ENCODE data around the gene C12orf60. TPM values are rescaled to one million over a fixed set of nuclear protein-coding genes. Genes with fewer than 3 reads are reported as not detected.

C12orf60 gene
- total RNA-seq, 1 experiment from 2014 or later = 3.5 TPM

DNA sequence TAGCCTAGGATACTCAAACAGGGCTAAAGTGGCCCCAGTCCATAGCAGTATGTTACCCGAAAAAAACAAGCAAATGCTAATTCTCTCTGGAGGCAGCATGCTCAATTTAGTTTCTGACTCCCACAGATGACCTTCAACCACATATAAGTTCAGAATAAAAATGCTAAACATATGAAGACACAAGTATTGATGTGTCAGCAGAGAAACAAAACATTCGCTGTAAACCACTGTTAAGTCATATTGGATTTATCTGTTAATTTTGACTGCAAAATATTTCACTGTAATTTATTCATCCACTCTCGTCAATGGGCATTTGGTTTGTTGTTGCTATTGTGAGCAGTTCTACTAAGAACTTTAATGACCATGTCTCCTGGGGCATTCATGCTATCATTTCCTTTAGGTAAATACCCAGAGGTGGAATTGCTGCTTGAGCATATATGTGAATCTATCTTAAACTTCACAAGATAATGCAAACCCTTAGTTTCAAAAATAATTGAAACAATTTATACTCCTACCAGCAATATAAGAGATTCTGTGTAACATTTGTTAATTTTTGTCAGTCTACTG, 36.7 kb upstream of the C12orf60 start:
- ATAC-seq (no peak), DNase-seq (ENCODE audit: low read depth, low spot score) (no peak)
- Histone ChIP-seq H3K4me3 (replicated peaks in 1 of 2; ENCODE audit: low read depth in 1 of 2, low read length in 2 of 2) (no peak overlapping the region), H3K27me3 (ENCODE audit: insufficient read depth, low read length) (no peaks in the 10 kb centered on the region), H4K20me1 (ENCODE audit: insufficient read depth) (no peaks in the 10 kb centered on the region), H2AFZ (ENCODE audit: low read depth, low read length, poor library complexity, severe bottlenecking) (no peak overlapping the region), H3K4me2 (ENCODE audit: low read length) (no peak overlapping the region), H3K79me2 (ENCODE audit: insufficient read depth, low read length) (no peaks in the 10 kb centered on the region), H3K9ac (ENCODE audit: low read length) (no peak overlapping the region), H3K4me1 (ENCODE audit: control insufficient read depth in 1 of 2, insufficient read depth in 2 of 2, low read length in 2 of 2) (peaks cover 0 to 8% of the 10 kb centered on the region in 2 experiments; a peak in 2 of 4 replicates), H3K9me2 (ENCODE audit: insufficient read depth) (no peaks in the 10 kb centered on the region), H3K27ac (ENCODE audit: low read depth, low read length) (no peak overlapping the region), H3K9me3 (ENCODE audit: control insufficient read depth in 1 of 2, insufficient read depth in 1 of 2, low read depth in 1 of 2, low read length in 2 of 2) (no peaks in the 10 kb centered on the region), H3K36me3 (ENCODE audit: control insufficient read depth in 1 of 2, insufficient read depth in 2 of 2, low read length in 2 of 2) (no peaks in the 10 kb centered on the region)
- TF ChIP-seq SP1 (IDR thresholded peaks at IDR 0.05; ENCODE audit: low read depth) (no peak), SIN3A (IDR thresholded peaks at IDR 0.05; ENCODE audit: low read depth) (no peak), POLR2AphosphoS5 (IDR thresholded peaks at IDR 0.05; ENCODE audit: low read depth, low read length) (no peak), ZNF274 (IDR thresholded peaks at IDR 0.05; ENCODE audit: low read depth, low read length) (no peak), SRF (IDR thresholded peaks at IDR 0.05; ENCODE audit: low read depth) (no peak), EZH2 (IDR thresholded peaks at IDR 0.05) (no peak), CBX3 (IDR thresholded peaks at IDR 0.05; ENCODE audit: low read depth) (no peak), CEBPB (IDR thresholded peaks at IDR 0.05; ENCODE audit: low read depth) (no peak), ELF1 (IDR thresholded peaks at IDR 0.05; ENCODE audit: borderline replicate concordance, low read depth) (no peak), POLR2A (IDR thresholded peaks at IDR 0.05; ENCODE audit: borderline replicate concordance, extremely low read depth, insufficient read depth, insufficient read length) (no peak)
- TF ChIP-seq, protein P1, sequence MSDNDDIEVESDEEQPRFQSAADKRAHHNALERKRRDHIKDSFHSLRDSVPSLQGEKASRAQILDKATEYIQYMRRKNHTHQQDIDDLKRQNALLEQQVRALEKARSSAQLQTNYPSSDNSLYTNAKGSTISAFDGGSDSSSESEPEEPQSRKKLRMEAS (IDR thresholded peaks at IDR 0.05) = no peak
- TF ChIP-seq, protein P2, sequence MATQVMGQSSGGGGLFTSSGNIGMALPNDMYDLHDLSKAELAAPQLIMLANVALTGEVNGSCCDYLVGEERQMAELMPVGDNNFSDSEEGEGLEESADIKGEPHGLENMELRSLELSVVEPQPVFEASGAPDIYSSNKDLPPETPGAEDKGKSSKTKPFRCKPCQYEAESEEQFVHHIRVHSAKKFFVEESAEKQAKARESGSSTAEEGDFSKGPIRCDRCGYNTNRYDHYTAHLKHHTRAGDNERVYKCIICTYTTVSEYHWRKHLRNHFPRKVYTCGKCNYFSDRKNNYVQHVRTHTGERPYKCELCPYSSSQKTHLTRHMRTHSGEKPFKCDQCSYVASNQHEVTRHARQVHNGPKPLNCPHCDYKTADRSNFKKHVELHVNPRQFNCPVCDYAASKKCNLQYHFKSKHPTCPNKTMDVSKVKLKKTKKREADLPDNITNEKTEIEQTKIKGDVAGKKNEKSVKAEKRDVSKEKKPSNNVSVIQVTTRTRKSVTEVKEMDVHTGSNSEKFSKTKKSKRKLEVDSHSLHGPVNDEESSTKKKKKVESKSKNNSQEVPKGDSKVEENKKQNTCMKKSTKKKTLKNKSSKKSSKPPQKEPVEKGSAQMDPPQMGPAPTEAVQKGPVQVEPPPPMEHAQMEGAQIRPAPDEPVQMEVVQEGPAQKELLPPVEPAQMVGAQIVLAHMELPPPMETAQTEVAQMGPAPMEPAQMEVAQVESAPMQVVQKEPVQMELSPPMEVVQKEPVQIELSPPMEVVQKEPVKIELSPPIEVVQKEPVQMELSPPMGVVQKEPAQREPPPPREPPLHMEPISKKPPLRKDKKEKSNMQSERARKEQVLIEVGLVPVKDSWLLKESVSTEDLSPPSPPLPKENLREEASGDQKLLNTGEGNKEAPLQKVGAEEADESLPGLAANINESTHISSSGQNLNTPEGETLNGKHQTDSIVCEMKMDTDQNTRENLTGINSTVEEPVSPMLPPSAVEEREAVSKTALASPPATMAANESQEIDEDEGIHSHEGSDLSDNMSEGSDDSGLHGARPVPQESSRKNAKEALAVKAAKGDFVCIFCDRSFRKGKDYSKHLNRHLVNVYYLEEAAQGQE (IDR thresholded peaks at IDR 0.05; ENCODE audit: low read depth) = no peak
- TF ChIP-seq, protein P3, sequence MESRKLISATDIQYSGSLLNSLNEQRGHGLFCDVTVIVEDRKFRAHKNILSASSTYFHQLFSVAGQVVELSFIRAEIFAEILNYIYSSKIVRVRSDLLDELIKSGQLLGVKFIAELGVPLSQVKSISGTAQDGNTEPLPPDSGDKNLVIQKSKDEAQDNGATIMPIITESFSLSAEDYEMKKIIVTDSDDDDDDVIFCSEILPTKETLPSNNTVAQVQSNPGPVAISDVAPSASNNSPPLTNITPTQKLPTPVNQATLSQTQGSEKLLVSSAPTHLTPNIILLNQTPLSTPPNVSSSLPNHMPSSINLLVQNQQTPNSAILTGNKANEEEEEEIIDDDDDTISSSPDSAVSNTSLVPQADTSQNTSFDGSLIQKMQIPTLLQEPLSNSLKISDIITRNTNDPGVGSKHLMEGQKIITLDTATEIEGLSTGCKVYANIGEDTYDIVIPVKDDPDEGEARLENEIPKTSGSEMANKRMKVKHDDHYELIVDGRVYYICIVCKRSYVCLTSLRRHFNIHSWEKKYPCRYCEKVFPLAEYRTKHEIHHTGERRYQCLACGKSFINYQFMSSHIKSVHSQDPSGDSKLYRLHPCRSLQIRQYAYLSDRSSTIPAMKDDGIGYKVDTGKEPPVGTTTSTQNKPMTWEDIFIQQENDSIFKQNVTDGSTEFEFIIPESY (IDR thresholded peaks at IDR 0.05; ENCODE audit: extremely low read depth, insufficient replicate concordance, low read length) = no peak
- no TSS peak for BruUV-seq (replicated peaks)
- ChIA-PET CTCF (no interaction called here), POLR2A (interaction anchor here (0.6 kb wide), 1 partner anchor 14 kb away, joined by 3 read pairs; no protein-coding TSS in a partner anchor), RAD21 (ENCODE audit: low non-redundant PET in 1 of 2, low total read pairs in 2 of 2, uncharacterized antibody in 2 of 2, unreplicated experiment in 2 of 2) (no interaction called here)
- intact Hi-C loops (cut with micrococcal nuclease) = no loop called here
